Effector memory CD4-positive, alpha-beta T cell (primary cell): ENCODE data around the gene HNRNPUL1.

Experiments used
- DNase-seq, 3 donors: peaks; one replicate each; pipeline ENCODE4 v3.0.0-alpha.2; 2020
- H3K27ac ChIP-seq: 2 replicates; pipeline ENCODE4 v1.7.0; 2013; ENCODE audit warnings: mild to moderate bottlenecking, low read length, moderate library complexity; ENCODE audit not compliant: insufficient read depth, poor library complexity, severe bottlenecking
- H3K27me3 ChIP-seq: replicated peaks from 2 replicates; pipeline ENCODE4 v1.7.0; 2013; ENCODE audit warnings: mild to moderate bottlenecking, low read length; ENCODE audit not compliant: insufficient read depth, control insufficient read depth, poor library complexity, severe bottlenecking
- H3K36me3 ChIP-seq: 2 replicates; pipeline ENCODE4 v1.7.0; 2013; ENCODE audit warnings: mild to moderate bottlenecking, low read length, moderate library complexity; ENCODE audit not compliant: control insufficient read depth, insufficient read depth
- H3K4me1 ChIP-seq: 2 replicates; pipeline ENCODE4 v1.7.0; 2013; ENCODE audit warnings: low read length, mild to moderate bottlenecking; ENCODE audit not compliant: control insufficient read depth, insufficient read depth, poor library complexity, severe bottlenecking
- H3K4me3 ChIP-seq: 2 replicates; pipeline ENCODE4 v1.7.0; 2013; ENCODE audit warnings: low read length, low read depth, mild to moderate bottlenecking; ENCODE audit not compliant: insufficient read depth, poor library complexity, severe bottlenecking
- H3K9me3 ChIP-seq: 2 replicates; pipeline ENCODE4 v1.7.0; 2013; ENCODE audit warnings: mild to moderate bottlenecking, low read length, moderate library complexity; ENCODE audit not compliant: control insufficient read depth

The HNRNPUL1 gene

GRCh38 chr19:41318696-41319499, 54.7 kb downstream of the HNRNPUL1 start:
- Histone ChIP-seq H3K27me3 (no peaks in the 10 kb centered on the region), H3K36me3 (peaks cover 64% of the 10 kb centered on the region), H3K27ac (no peak overlapping the region), H3K9me3 (no peaks in the 10 kb centered on the region), H3K4me3 (no peak overlapping the region), H3K4me1 (no peaks in the 10 kb centered on the region)
- no peak for DNase-seq

GRCh38 chr19:41319500-41320184, 55.5 kb downstream of the HNRNPUL1 start:
- Histone ChIP-seq H3K4me3 (no peak overlapping the region), H3K36me3 (peaks cover 62% of the 10 kb centered on the region), H3K27me3 (no peaks in the 10 kb centered on the region), H3K4me1 (no peaks in the 10 kb centered on the region), H3K9me3 (no peaks in the 10 kb centered on the region), H3K27ac (no peak overlapping the region)
- DNase-seq, result no peak

- Histone ChIP-seq H3K4me1 (no peaks in the 10 kb centered on the region), H3K36me3 (peaks cover 60% of the 10 kb centered on the region), H3K27me3 (no peaks in the 10 kb centered on the region), H3K4me3 (no peak overlapping the region), H3K9me3 (no peaks in the 10 kb centered on the region), H3K27ac (no peak overlapping the region)
- DNase-seq, result no peak
Measured at GRCh38 chr19:41320185-41320518, 56.0 kb downstream of the HNRNPUL1 start.

DNA sequence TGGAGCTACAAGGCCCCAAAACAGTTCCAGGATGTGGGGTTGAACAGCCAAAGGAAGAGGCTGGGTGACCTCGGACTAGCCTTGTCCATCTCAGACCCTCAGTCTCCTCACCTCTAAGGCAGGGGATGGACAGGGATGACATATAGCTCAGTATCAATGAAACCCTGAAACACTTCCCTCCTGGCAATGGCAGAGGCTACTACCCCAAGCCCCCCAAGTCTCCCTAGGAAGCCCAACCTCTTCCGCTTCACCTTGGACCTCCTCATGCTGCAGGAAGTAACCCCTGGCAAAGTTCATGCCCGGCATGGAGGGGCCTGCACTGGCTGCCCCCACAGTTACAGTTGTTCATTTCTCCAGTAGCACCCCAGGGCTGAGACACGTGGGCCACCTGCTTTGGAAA, 56.4 kb downstream of the HNRNPUL1 start:
- no peaks in the 10 kb centered on the region for H3K27me3 ChIP-seq
- DNase-seq, result no peak
- H3K4me3 ChIP-seq, result no peak overlapping the region
- H3K36me3 ChIP-seq, result peaks cover 60% of the 10 kb centered on the region
- no peak overlapping the region for H3K27ac ChIP-seq
- no peaks in the 10 kb centered on the region for H3K9me3 ChIP-seq
- no peaks in the 10 kb centered on the region for H3K4me1 ChIP-seq

DNA sequence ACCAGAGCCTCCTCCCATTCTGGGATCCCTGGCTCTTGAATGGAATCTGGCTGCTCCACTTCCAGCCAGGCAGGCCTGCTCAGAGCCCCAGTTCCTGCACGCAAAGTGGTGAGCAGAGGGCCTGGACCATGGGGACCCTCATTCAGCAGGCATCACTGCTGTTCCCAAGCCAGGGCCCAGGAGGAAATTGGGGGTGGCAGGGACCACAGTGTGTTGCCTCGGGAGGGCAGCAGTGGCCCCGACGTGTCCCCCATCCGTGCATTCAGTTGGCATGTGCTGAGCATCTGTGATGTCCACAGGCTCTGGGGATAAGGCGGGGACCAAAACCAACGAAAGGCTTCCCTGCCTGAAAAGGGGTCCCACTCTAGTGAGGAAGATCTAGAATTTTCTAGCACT, 57.0 kb downstream of the HNRNPUL1 start:
- Histone ChIP-seq H3K4me3 (no peak overlapping the region), H3K27ac (no peak overlapping the region), H3K9me3 (no peaks in the 10 kb centered on the region), H3K4me1 (peaks cover under 1% of the 10 kb centered on the region), H3K27me3 (no peaks in the 10 kb centered on the region), H3K36me3 (peaks cover 54% of the 10 kb centered on the region)
- no peak for DNase-seq

DNA sequence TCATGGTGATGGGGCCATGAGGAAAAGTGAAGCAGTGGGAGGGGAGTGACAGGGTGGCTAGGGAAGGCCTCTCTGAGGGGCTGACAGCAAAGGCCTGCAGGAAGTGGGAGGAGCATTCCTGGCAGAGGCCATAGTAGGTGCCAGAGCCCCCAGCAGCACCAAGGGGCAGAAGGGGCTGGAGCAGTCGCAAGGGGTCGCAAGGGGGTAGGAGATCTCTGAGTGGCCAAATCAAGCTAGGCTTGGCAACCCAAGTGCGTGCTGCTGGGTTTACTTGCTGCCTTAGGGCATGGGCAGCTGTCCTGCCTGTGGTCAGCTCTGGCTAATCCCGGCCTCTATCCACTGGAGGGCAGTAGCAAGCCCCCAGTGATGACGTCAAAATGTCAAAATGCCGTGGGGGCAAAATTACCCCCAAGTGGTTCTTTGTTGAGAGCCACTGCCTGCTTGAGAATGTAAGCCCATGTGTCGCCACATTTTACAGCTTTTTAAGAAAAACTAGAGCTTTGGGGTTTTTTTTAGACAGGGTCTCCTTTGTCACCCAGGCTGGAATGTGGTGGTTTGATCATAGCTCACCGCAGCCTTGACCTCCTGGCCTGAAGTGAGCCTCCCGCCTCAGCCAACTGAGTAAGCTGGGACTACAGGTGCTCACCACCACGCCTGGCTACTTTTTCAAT, 57.6 kb downstream of the HNRNPUL1 start:
- H3K36me3 ChIP-seq, result peaks cover 49% of the 10 kb centered on the region
- peaks cover 6% of the 10 kb centered on the region for H3K4me1 ChIP-seq
- no peak overlapping the region for H3K4me3 ChIP-seq
- DNase-seq, result no peak
- no peaks in the 10 kb centered on the region for H3K27me3 ChIP-seq
- H3K27ac ChIP-seq, result no peak overlapping the region
- no peaks in the 10 kb centered on the region for H3K9me3 ChIP-seq

GRCh38 chr19:41322451-41322850, 58.3 kb downstream of the HNRNPUL1 start:
- Histone ChIP-seq H3K36me3 (peaks cover 41% of the 10 kb centered on the region), H3K27ac (no peak overlapping the region), H3K4me3 (no peak overlapping the region), H3K9me3 (no peaks in the 10 kb centered on the region), H3K27me3 (no peaks in the 10 kb centered on the region), H3K4me1 (peaks cover 13% of the 10 kb centered on the region)
- no peak for DNase-seq

GRCh38 chr19:41323023-41323422, 58.9 kb downstream of the HNRNPUL1 start:
- H3K4me3 ChIP-seq, result no peak overlapping the region
- no peaks in the 10 kb centered on the region for H3K9me3 ChIP-seq
- no peaks in the 10 kb centered on the region for H3K27me3 ChIP-seq
- peaks cover 38% of the 10 kb centered on the region for H3K36me3 ChIP-seq
- H3K4me1 ChIP-seq, result peaks cover 19% of the 10 kb centered on the region
- peak overlapping the region; percentile 5 for H3K27ac ChIP-seq
- no peak for DNase-seq

DNA sequence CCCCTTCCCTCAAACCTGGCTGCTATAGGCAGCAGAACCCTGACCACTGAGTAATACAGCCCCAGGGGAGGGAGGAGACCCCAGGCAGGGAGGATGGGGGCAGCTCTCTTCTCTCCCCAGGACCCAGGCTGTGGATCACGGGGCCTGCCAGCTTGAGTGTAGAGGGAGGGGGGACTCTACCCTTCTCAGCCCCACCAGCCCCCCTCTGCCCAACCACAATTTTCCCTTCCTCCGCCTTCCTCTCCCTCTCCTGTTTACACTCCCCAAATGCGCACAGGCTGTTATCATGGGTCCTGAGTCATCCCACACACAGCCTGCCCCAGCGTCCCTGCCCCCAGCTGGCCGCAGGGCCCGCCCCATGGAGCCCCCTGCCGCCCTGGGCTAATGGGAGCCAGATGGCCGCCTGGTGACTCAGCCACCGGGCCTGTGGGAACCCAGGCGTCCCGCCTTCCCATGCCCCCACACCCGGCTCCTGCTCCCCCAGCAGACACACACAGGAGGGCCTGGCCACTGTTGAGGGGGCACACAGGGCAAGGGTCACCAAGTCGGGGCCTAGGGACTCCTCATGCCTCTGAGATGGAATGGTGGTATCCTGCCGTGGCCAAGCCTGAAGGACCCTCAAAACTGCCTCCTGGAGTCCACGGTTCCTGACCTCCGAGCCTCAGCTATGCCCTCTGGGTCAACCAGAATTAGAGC, 59.4 kb downstream of the HNRNPUL1 start:
- no peak for DNase-seq
- H3K4me1 ChIP-seq, result peaks cover 24% of the 10 kb centered on the region
- H3K36me3 ChIP-seq, result peaks cover 32% of the 10 kb centered on the region
- H3K9me3 ChIP-seq, result no peaks in the 10 kb centered on the region
- H3K27me3 ChIP-seq, result no peaks in the 10 kb centered on the region
- no peak overlapping the region for H3K27ac ChIP-seq
- H3K4me3 ChIP-seq, result no peak overlapping the region
